WTC11 (cell line): ENCODE data around the gene CELF6. TPM values are rescaled to one million over a fixed set of nuclear protein-coding genes. Genes with fewer than 3 reads are reported as not detected.

Experiments used
- ATAC-seq: fragments of 200-7000 bp; cut with Tn5 transposase; 2 replicates; pipeline ENCODE4 v1.10.0; 2021; ENCODE audit warnings: mild to moderate bottlenecking, moderate library complexity
- CTCF ChIA-PET: fragments of 300-600 bp; sonication (Branson Sonifier 250); formaldehyde crosslinking; loops from one replicate; lab custom pipeline; 2021; ENCODE audit warnings: antibody characterized with exemption; lab: Charles Lee
- POLR2A ChIA-PET: fragments of 350-600 bp; sonication (Branson Sonifier 250); formaldehyde crosslinking; loops from one replicate; lab custom pipeline; 2021; ENCODE audit warnings: antibody characterized with exemption; lab: Charles Lee
- DNase-seq: peaks from one replicate; pipeline ENCODE4 v3.0.0; 2021; ENCODE audit warnings: low spot score
- H3K27ac Mint-ChIP-seq: 2 replicates; pipeline ENCODE4 v1.8.0; 2021; ENCODE audit warnings: mixed read lengths
- H3K27me3 Mint-ChIP-seq: 2 replicates; pipeline ENCODE4 v1.8.0; 2021; ENCODE audit warnings: low read depth, mild to moderate bottlenecking, moderate library complexity, mixed read lengths
- H3K36me3 Mint-ChIP-seq: 2 replicates; pipeline ENCODE4 v1.8.0; 2021; ENCODE audit warnings: mixed read lengths
- H3K4me1 Mint-ChIP-seq: 2 replicates; pipeline ENCODE4 v1.8.0; 2022; ENCODE audit warnings: mixed read lengths
- H3K4me3 Mint-ChIP-seq: 2 replicates; pipeline ENCODE4 v1.8.0; 2021; ENCODE audit warnings: mild to moderate bottlenecking, moderate library complexity, mixed read lengths
- H3K9me3 Mint-ChIP-seq: 2 replicates; pipeline ENCODE4 v1.8.0; 2021; ENCODE audit warnings: mixed read lengths
- AFF4 ChIP-seq: sonication (generic); formaldehyde crosslinking; IDR thresholded peaks from 2 replicates; pipeline ENCODE4 v1.8.1; 2023; ENCODE audit warnings: mild to moderate bottlenecking, missing genetic modification reagents, borderline replicate concordance
- CREM ChIP-seq: sonication (generic); formaldehyde crosslinking; IDR thresholded peaks from 2 replicates; pipeline ENCODE4 v1.8.1; 2022; ENCODE audit warnings: mild to moderate bottlenecking, missing genetic modification reagents, moderate library complexity
- E2F1 ChIP-seq: sonication (generic); formaldehyde crosslinking; IDR thresholded peaks from 2 replicates; pipeline ENCODE4 v1.8.0; 2022; ENCODE audit warnings: mild to moderate bottlenecking, missing genetic modification reagents
- EMX1 ChIP-seq: fragments of 250-450 bp; sonication (Bioruptor Pico); IDR thresholded peaks from 2 replicates; pipeline ENCODE4 v1.8.0; 2021; ENCODE audit warnings: mild to moderate bottlenecking
- ESRRA ChIP-seq: sonication (generic); formaldehyde crosslinking; IDR thresholded peaks from 2 replicates; pipeline ENCODE4 v1.8.1; 2022; ENCODE audit warnings: mild to moderate bottlenecking, missing genetic modification reagents, borderline replicate concordance
- GRHL2 ChIP-seq: fragments of 250-450 bp; sonication (Bioruptor Pico); IDR thresholded peaks from 2 replicates; pipeline ENCODE4 v1.8.0; 2022; ENCODE audit warnings: mild to moderate bottlenecking, moderate library complexity; ENCODE audit not compliant: insufficient replicate concordance, severe bottlenecking
- HMGA2 ChIP-seq: fragments of 250-450 bp; sonication (Bioruptor Pico); IDR thresholded peaks from 2 replicates; pipeline ENCODE4 v1.4.0; 2021; ENCODE audit warnings: mild to moderate bottlenecking, moderate library complexity
- JAZF1 ChIP-seq: fragments of 250-450 bp; sonication (Bioruptor Pico); IDR thresholded peaks from 2 replicates; pipeline ENCODE4 v1.9.0; 2021; ENCODE audit warnings: moderate library complexity, mild to moderate bottlenecking, inconsistent platforms
- MXD4 ChIP-seq: fragments of 250-450 bp; sonication (Bioruptor Pico); IDR thresholded peaks from 2 replicates; pipeline ENCODE4 v1.8.0; 2021; ENCODE audit warnings: mild to moderate bottlenecking, moderate library complexity, borderline replicate concordance
- NR2C2 ChIP-seq: sonication (generic); formaldehyde crosslinking; IDR thresholded peaks from 2 replicates; pipeline ENCODE4 v1.8.0; 2022; ENCODE audit warnings: mild to moderate bottlenecking, missing genetic modification reagents
- NR3C1 ChIP-seq: sonication (generic); formaldehyde crosslinking; conservative IDR thresholded peaks from 2 replicates; pipeline ENCODE4 v1.8.1; 2023; ENCODE audit warnings: low read depth, mild to moderate bottlenecking, missing genetic modification reagents
- SMAD4 ChIP-seq: sonication (generic); formaldehyde crosslinking; IDR thresholded peaks from 2 replicates; pipeline ENCODE4 v1.8.0; 2022; ENCODE audit warnings: mild to moderate bottlenecking, missing genetic modification reagents
- SOX15 ChIP-seq: fragments of 250-450 bp; sonication (Bioruptor Pico); IDR thresholded peaks from 2 replicates; pipeline ENCODE4 v1.9.0; 2021; ENCODE audit warnings: mild to moderate bottlenecking
- ZBTB21 ChIP-seq: sonication (generic); formaldehyde crosslinking; IDR thresholded peaks from 2 replicates; pipeline ENCODE4 v1.8.1; 2023; ENCODE audit warnings: mild to moderate bottlenecking, missing genetic modification reagents, borderline replicate concordance
- ZNF281 ChIP-seq: sonication (generic); formaldehyde crosslinking; IDR thresholded peaks from 2 replicates; pipeline ENCODE4 v1.8.0; 2023; ENCODE audit warnings: mild to moderate bottlenecking, missing genetic modification reagents
- ZNF512 ChIP-seq: sonication (generic); formaldehyde crosslinking; IDR thresholded peaks from 2 replicates; pipeline ENCODE4 v1.8.1; 2022; ENCODE audit warnings: missing genetic modification reagents, borderline replicate concordance
- ZSCAN18 ChIP-seq: fragments of 250-450 bp; sonication (Bioruptor Pico); IDR thresholded peaks from 2 replicates; pipeline ENCODE4 v2.1.2; 2022; ENCODE audit warnings: mild to moderate bottlenecking, moderate library complexity
- total RNA-seq: library from RNA; stranded (reverse); gene quantifications from 3 replicates; pipeline ENCODE4 v1.2.3, GENCODE V29; 2021
- TF ChIP-seq, protein P1 (sequence below): sonication (generic); formaldehyde crosslinking; IDR thresholded peaks from 2 replicates; pipeline ENCODE4 v1.8.1; 2022; ENCODE audit warnings: low read depth, mild to moderate bottlenecking, moderate library complexity, missing genetic modification reagents, borderline replicate concordance
- TF ChIP-seq, protein P2 (sequence below): sonication (generic); formaldehyde crosslinking; IDR thresholded peaks from 2 replicates; pipeline ENCODE4 v1.8.1; 2023; ENCODE audit warnings: mild to moderate bottlenecking, missing genetic modification reagents, moderate library complexity
- TF ChIP-seq, protein P3 (sequence below): sonication (generic); formaldehyde crosslinking; IDR thresholded peaks from 2 replicates; pipeline ENCODE4 v1.8.1; 2023; ENCODE audit warnings: mild to moderate bottlenecking, missing genetic modification reagents

The CELF6 gene
- total RNA-seq, 1 experiment from 2014 or later = not detected

DNA sequence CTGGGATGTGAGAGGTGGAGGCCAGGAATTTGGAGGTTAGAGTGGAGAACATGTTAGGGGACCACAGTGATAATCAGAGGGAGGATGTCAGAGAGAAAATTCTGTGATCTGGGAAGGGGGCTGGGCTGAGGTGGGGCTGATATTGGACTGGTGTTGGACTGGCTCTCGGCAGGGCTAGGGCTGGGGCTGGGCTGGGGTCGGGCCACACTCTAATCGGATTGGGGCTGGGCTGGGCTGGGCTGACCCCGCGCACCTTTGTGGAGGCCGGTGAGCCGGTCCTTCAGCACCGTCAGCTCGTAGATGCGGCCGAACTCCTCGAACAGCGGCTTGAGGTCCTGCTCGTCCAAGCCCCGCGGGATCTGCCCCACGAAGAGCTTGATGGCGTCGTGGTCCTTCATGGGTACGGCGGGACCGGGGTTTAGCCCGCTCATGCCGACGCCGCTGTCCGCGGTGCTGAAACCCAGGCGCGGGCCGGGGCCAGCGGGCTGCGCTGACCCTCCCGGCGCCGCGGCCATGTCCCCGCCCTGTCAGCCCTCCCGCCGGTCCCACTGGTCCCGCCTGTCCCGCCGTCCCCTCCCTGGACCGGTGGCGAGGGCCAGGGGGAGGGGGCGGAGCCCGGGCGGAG, 485 bp downstream of the CELF6 start (continued):
- TF ChIP-seq NR3C1 (CRISPR knock-in tag) (0 out of 2 replicates have a peak, but pooled peaks have one; percentile 79), CREM (CRISPR knock-in tag) (peak; percentile 91), MXD4 (no peak), ZSCAN18 (CRISPR knock-in tag) (no peak), NR2C2 (CRISPR knock-in tag) (peak; percentile 85), ZBTB21 (CRISPR knock-in tag) (peak; percentile 93), GRHL2 (CRISPR knock-in tag) (no peak)
- TF ChIP-seq, protein P1, sequence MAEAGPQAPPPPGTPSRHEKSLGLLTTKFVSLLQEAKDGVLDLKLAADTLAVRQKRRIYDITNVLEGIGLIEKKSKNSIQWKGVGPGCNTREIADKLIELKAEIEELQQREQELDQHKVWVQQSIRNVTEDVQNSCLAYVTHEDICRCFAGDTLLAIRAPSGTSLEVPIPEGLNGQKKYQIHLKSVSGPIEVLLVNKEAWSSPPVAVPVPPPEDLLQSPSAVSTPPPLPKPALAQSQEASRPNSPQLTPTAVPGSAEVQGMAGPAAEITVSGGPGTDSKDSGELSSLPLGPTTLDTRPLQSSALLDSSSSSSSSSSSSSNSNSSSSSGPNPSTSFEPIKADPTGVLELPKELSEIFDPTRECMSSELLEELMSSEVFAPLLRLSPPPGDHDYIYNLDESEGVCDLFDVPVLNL (CRISPR knock-in tag) = peak; percentile 96

GRCh38 chr15:72318408-72318942, 1.5 kb downstream of the CELF6 start:
- H3K36me3 Mint-ChIP-seq = no peaks in the 10 kb centered on the region
- peak overlapping the region; percentile 43 for H3K4me3 Mint-ChIP-seq
- POLR2A ChIA-PET = no interaction called here
- no peak overlapping the region for H3K27ac Mint-ChIP-seq
- peaks cover 12% of the 10 kb centered on the region for H3K4me1 Mint-ChIP-seq
- no peak for DNase-seq
- CTCF ChIA-PET = no interaction called here
- peaks cover 63% of the 10 kb centered on the region for H3K27me3 Mint-ChIP-seq
- ATAC-seq = no peak
- peaks cover 3% of the 10 kb centered on the region for H3K9me3 Mint-ChIP-seq
- TF ChIP-seq EMX1 (CRISPR knock-in tag) (no peak), HMGA2 (CRISPR knock-in tag) (no peak), SMAD4 (CRISPR knock-in tag) (no peak), SOX15 (no peak), JAZF1 (no peak), NR2C2 (CRISPR knock-in tag) (no peak), E2F1 (CRISPR knock-in tag) (no peak), ESRRA (CRISPR knock-in tag) (no peak), AFF4 (CRISPR knock-in tag) (no peak), ZNF281 (CRISPR knock-in tag) (no peak), ZNF512 (CRISPR knock-in tag) (no peak)
- TF ChIP-seq, protein P2, sequence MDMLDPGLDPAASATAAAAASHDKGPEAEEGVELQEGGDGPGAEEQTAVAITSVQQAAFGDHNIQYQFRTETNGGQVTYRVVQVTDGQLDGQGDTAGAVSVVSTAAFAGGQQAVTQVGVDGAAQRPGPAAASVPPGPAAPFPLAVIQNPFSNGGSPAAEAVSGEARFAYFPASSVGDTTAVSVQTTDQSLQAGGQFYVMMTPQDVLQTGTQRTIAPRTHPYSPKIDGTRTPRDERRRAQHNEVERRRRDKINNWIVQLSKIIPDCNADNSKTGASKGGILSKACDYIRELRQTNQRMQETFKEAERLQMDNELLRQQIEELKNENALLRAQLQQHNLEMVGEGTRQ (CRISPR knock-in tag) = no peak
- TF ChIP-seq, protein P3, sequence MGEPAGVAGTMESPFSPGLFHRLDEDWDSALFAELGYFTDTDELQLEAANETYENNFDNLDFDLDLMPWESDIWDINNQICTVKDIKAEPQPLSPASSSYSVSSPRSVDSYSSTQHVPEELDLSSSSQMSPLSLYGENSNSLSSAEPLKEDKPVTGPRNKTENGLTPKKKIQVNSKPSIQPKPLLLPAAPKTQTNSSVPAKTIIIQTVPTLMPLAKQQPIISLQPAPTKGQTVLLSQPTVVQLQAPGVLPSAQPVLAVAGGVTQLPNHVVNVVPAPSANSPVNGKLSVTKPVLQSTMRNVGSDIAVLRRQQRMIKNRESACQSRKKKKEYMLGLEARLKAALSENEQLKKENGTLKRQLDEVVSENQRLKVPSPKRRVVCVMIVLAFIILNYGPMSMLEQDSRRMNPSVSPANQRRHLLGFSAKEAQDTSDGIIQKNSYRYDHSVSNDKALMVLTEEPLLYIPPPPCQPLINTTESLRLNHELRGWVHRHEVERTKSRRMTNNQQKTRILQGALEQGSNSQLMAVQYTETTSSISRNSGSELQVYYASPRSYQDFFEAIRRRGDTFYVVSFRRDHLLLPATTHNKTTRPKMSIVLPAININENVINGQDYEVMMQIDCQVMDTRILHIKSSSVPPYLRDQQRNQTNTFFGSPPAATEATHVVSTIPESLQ = no peak
